ENCODE results near the gene LANCL2.

The LANCL2 gene

GRCh38 chr7:55431898-55432297 lies 66.8 kb downstream of the LANCL2 start:
- Histone ChIP-seq H3K27me3 (ENCODE audit: low read length) (no peaks in the 10 kb centered on the region), H3K9me3 (ENCODE audit: insufficient read depth, low read length) (no peaks in the 10 kb centered on the region), H3K4me2 (ENCODE audit: low read depth, low read length, poor library complexity, severe bottlenecking) (no peak overlapping the region), H3K27ac (ENCODE audit: low read depth, low read length) (no peak overlapping the region), H3K4me3 (ENCODE audit: insufficient read depth, low read length, poor library complexity, severe bottlenecking) (no peak overlapping the region), H3K9ac (ENCODE audit: low read length) (no peak overlapping the region), H3K36me3 (ENCODE audit: low read length) (no peaks in the 10 kb centered on the region), H2AFZ (ENCODE audit: low read depth, low read length, severe bottlenecking) (no peak overlapping the region), H3K9me2 (replicated peaks; ENCODE audit: insufficient read depth, low read length) (no peaks in the 10 kb centered on the region), H3K79me2 (ENCODE audit: insufficient read depth, low read length) (no peaks in the 10 kb centered on the region), H4K20me1 (ENCODE audit: low read depth, low read length) (no peaks in the 10 kb centered on the region), H3F3A (ENCODE audit: insufficient read depth) (no peaks in the 10 kb centered on the region)
- TF ChIP-seq CTCF (IDR thresholded peaks at IDR 0.05; ENCODE audit: insufficient read depth, low read length, poor library complexity, severe bottlenecking) (no peak), EZH2phosphoT487 (conservative IDR thresholded peaks at IDR 0.05; ENCODE audit: low read length) (no peak)

- no peak overlapping the region for H3K4me2 ChIP-seq (ENCODE audit: low read depth, low read length, poor library complexity, severe bottlenecking)
- H3F3A ChIP-seq (ENCODE audit: insufficient read depth), result no peaks in the 10 kb centered on the region
- H4K20me1 ChIP-seq (ENCODE audit: low read depth, low read length), result no peaks in the 10 kb centered on the region
- no peaks in the 10 kb centered on the region for H3K9me3 ChIP-seq (ENCODE audit: insufficient read depth, low read length)
- TF ChIP-seq CTCF (IDR thresholded peaks at IDR 0.05; ENCODE audit: insufficient read depth, low read length, poor library complexity, severe bottlenecking) (no peak), EZH2phosphoT487 (conservative IDR thresholded peaks at IDR 0.05; ENCODE audit: low read length) (no peak)
- H3K79me2 ChIP-seq (ENCODE audit: insufficient read depth, low read length), result no peaks in the 10 kb centered on the region
- H3K36me3 ChIP-seq (ENCODE audit: low read length), result no peaks in the 10 kb centered on the region
- H3K9ac ChIP-seq (ENCODE audit: low read length), result no peak overlapping the region
- H2AFZ ChIP-seq (ENCODE audit: low read depth, low read length, severe bottlenecking), result no peak overlapping the region
- H3K4me3 ChIP-seq (ENCODE audit: insufficient read depth, low read length, poor library complexity, severe bottlenecking), result no peak overlapping the region
- no peaks in the 10 kb centered on the region for H3K9me2 ChIP-seq (replicated peaks; ENCODE audit: insufficient read depth, low read length)
- no peaks in the 10 kb centered on the region for H3K27me3 ChIP-seq (ENCODE audit: low read length)
- H3K27ac ChIP-seq (ENCODE audit: low read depth, low read length), result no peak overlapping the region
Measured at GRCh38 chr7:55432506-55432905, 67.4 kb downstream of the LANCL2 start.

- H3K4me2 ChIP-seq (ENCODE audit: low read depth, low read length, poor library complexity, severe bottlenecking), result no peak overlapping the region
- H3K79me2 ChIP-seq (ENCODE audit: insufficient read depth, low read length), result no peaks in the 10 kb centered on the region
- H3K9ac ChIP-seq (ENCODE audit: low read length), result no peak overlapping the region
Measured at GRCh38 chr7:55432939-55433784, 68.0 kb downstream of the LANCL2 start.

More at GRCh38 chr7:55432939-55433784, 68.0 kb downstream of the LANCL2 start:
- no peaks in the 10 kb centered on the region for H3K36me3 ChIP-seq (ENCODE audit: low read length)
- no peak overlapping the region for H3K4me3 ChIP-seq (ENCODE audit: insufficient read depth, low read length, poor library complexity, severe bottlenecking)
- H3K9me2 ChIP-seq (replicated peaks; ENCODE audit: insufficient read depth, low read length), result no peaks in the 10 kb centered on the region
- no peak overlapping the region for H2AFZ ChIP-seq (ENCODE audit: low read depth, low read length, severe bottlenecking)
- H3K9me3 ChIP-seq (ENCODE audit: insufficient read depth, low read length), result no peaks in the 10 kb centered on the region
- H4K20me1 ChIP-seq (ENCODE audit: low read depth, low read length), result no peaks in the 10 kb centered on the region
- no peaks in the 10 kb centered on the region for H3K27me3 ChIP-seq (ENCODE audit: low read length)
- no peak overlapping the region for H3K27ac ChIP-seq (ENCODE audit: low read depth, low read length)
- TF ChIP-seq EZH2phosphoT487 (conservative IDR thresholded peaks at IDR 0.05; ENCODE audit: low read length) (no peak), CTCF (IDR thresholded peaks at IDR 0.05; ENCODE audit: insufficient read depth, low read length, poor library complexity, severe bottlenecking) (peak; percentile 44)
- H3F3A ChIP-seq (ENCODE audit: insufficient read depth), result no peaks in the 10 kb centered on the region

All from SU-DHL-6 (cell line).